ENCODE data around the gene SLC6A6. TPM values are rescaled to one million over a fixed set of nuclear protein-coding genes. Genes with fewer than 3 reads are reported as not detected.
A peak's percentile ranks its signal among the peaks of the same experiment; 100 is the strongest.

The SLC6A6 gene
- total RNA-seq, 1 donor from 2014 or later = 5.7 TPM

- Histone ChIP-seq H3K36me3 (ENCODE audit: control insufficient read depth in 3 of 3, insufficient read depth in 3 of 3, low read length in 3 of 3) (peaks cover 39 to 66% (median 43%) of the 10 kb centered on the region in 3 donors), H3K27me3 (ENCODE audit: control insufficient read depth in 3 of 3, insufficient read depth in 3 of 3, low read length in 3 of 3) (no peaks in the 10 kb centered on the region), H3K9me3 (ENCODE audit: control insufficient read depth in 3 of 3, low read length in 3 of 3) (no peaks in the 10 kb centered on the region), H3K4me1 (ENCODE audit: control insufficient read depth in 3 of 3, insufficient read depth in 3 of 3, low read length in 3 of 3) (peaks cover 3 to 12% (median 7%) of the 10 kb centered on the region in 3 donors), H3K27ac (ENCODE audit: low read depth, low read length) (no peak overlapping the region), H3K9ac (ENCODE audit: low read depth in 1 of 3, low read length in 3 of 3) (no peak overlapping the region), H3K4me3 (ENCODE audit: low read length in 3 of 3) (no peak overlapping the region)
Observed at GRCh38 chr3:14508505-14508819, 106.1 kb downstream of the SLC6A6 start.

- H3K36me3 ChIP-seq (ENCODE audit: control insufficient read depth in 3 of 3, insufficient read depth in 3 of 3, low read length in 3 of 3) = peaks cover 44 to 65% (median 44%) of the 10 kb centered on the region in 3 donors
- H3K4me3 ChIP-seq (ENCODE audit: low read length in 3 of 3) = no peak overlapping the region
- peaks cover 3 to 12% (median 7%) of the 10 kb centered on the region in 3 donors for H3K4me1 ChIP-seq (ENCODE audit: control insufficient read depth in 3 of 3, insufficient read depth in 3 of 3, low read length in 3 of 3)
- H3K27ac ChIP-seq (ENCODE audit: low read depth, low read length) = peak overlapping the region; percentile 44
- H3K9me3 ChIP-seq (ENCODE audit: control insufficient read depth in 3 of 3, low read length in 3 of 3) = no peaks in the 10 kb centered on the region
- no peak overlapping the region for H3K9ac ChIP-seq (ENCODE audit: low read depth in 1 of 3, low read length in 3 of 3)
- no peaks in the 10 kb centered on the region for H3K27me3 ChIP-seq (ENCODE audit: control insufficient read depth in 3 of 3, insufficient read depth in 3 of 3, low read length in 3 of 3)
Observed at GRCh38 chr3:14508966-14509795, 106.8 kb downstream of the SLC6A6 start.

GRCh38 chr3:14509796-14510100, 107.3 kb downstream of the SLC6A6 start:
- H3K4me3 ChIP-seq (ENCODE audit: low read length in 3 of 3) = no peak overlapping the region
- H3K27ac ChIP-seq (ENCODE audit: low read depth, low read length) = no peak overlapping the region
- no peak overlapping the region for H3K9ac ChIP-seq (ENCODE audit: low read depth in 1 of 3, low read length in 3 of 3)
- H3K4me1 ChIP-seq (ENCODE audit: control insufficient read depth in 3 of 3, insufficient read depth in 3 of 3, low read length in 3 of 3) = peaks cover 3 to 12% (median 7%) of the 10 kb centered on the region in 3 donors
- H3K36me3 ChIP-seq (ENCODE audit: control insufficient read depth in 3 of 3, insufficient read depth in 3 of 3, low read length in 3 of 3) = peaks cover 43 to 66% (median 44%) of the 10 kb centered on the region in 3 donors
- no peaks in the 10 kb centered on the region for H3K27me3 ChIP-seq (ENCODE audit: control insufficient read depth in 3 of 3, insufficient read depth in 3 of 3, low read length in 3 of 3)
- H3K9me3 ChIP-seq (ENCODE audit: control insufficient read depth in 3 of 3, low read length in 3 of 3) = no peaks in the 10 kb centered on the region

- no peak overlapping the region for H3K4me3 ChIP-seq (ENCODE audit: low read length in 3 of 3)
- no peaks in the 10 kb centered on the region for H3K27me3 ChIP-seq (ENCODE audit: control insufficient read depth in 3 of 3, insufficient read depth in 3 of 3, low read length in 3 of 3)
- H3K27ac ChIP-seq (ENCODE audit: low read depth, low read length) = no peak overlapping the region
- H3K36me3 ChIP-seq (ENCODE audit: control insufficient read depth in 3 of 3, insufficient read depth in 3 of 3, low read length in 3 of 3) = peaks cover 32 to 60% (median 41%) of the 10 kb centered on the region in 3 donors
- H3K9me3 ChIP-seq (ENCODE audit: control insufficient read depth in 3 of 3, low read length in 3 of 3) = no peaks in the 10 kb centered on the region
- H3K9ac ChIP-seq (ENCODE audit: low read depth in 1 of 3, low read length in 3 of 3) = peak overlapping the region in 1 of 3 donors; percentile 40
- H3K4me1 ChIP-seq (ENCODE audit: control insufficient read depth in 3 of 3, insufficient read depth in 3 of 3, low read length in 3 of 3) = peaks cover 3 to 12% (median 7%) of the 10 kb centered on the region in 3 donors
Observed at GRCh38 chr3:14510838-14511622, 108.6 kb downstream of the SLC6A6 start.

- H3K27ac ChIP-seq (ENCODE audit: low read depth, low read length) = peak overlapping the region; percentile 2
- no peak overlapping the region for H3K4me3 ChIP-seq (ENCODE audit: low read length in 3 of 3)
- H3K9ac ChIP-seq (ENCODE audit: low read depth in 1 of 3, low read length in 3 of 3) = peak overlapping the region in 1 of 3 donors; percentile 40
- H3K4me1 ChIP-seq (ENCODE audit: control insufficient read depth in 3 of 3, insufficient read depth in 3 of 3, low read length in 3 of 3) = peaks cover 3 to 12% (median 7%) of the 10 kb centered on the region in 3 donors
- H3K27me3 ChIP-seq (ENCODE audit: control insufficient read depth in 3 of 3, insufficient read depth in 3 of 3, low read length in 3 of 3) = no peaks in the 10 kb centered on the region
- H3K9me3 ChIP-seq (ENCODE audit: control insufficient read depth in 3 of 3, low read length in 3 of 3) = no peaks in the 10 kb centered on the region
- H3K36me3 ChIP-seq (ENCODE audit: control insufficient read depth in 3 of 3, insufficient read depth in 3 of 3, low read length in 3 of 3) = peaks cover 30 to 60% (median 40%) of the 10 kb centered on the region in 3 donors
Observed at GRCh38 chr3:14511623-14512280, 109.3 kb downstream of the SLC6A6 start.

GRCh38 chr3:14512281-14512941, 110.0 kb downstream of the SLC6A6 start:
- Histone ChIP-seq H3K9me3 (ENCODE audit: control insufficient read depth in 3 of 3, low read length in 3 of 3) (no peaks in the 10 kb centered on the region), H3K27me3 (ENCODE audit: control insufficient read depth in 3 of 3, insufficient read depth in 3 of 3, low read length in 3 of 3) (no peaks in the 10 kb centered on the region), H3K9ac (ENCODE audit: low read depth in 1 of 3, low read length in 3 of 3) (peak overlapping the region in 1 of 3 donors; percentile 9), H3K4me1 (ENCODE audit: control insufficient read depth in 3 of 3, insufficient read depth in 3 of 3, low read length in 3 of 3) (peaks cover 3 to 12% (median 7%) of the 10 kb centered on the region in 3 donors), H3K36me3 (ENCODE audit: control insufficient read depth in 3 of 3, insufficient read depth in 3 of 3, low read length in 3 of 3) (peaks cover 29 to 60% (median 40%) of the 10 kb centered on the region in 3 donors), H3K27ac (ENCODE audit: low read depth, low read length) (peak overlapping the region; percentile 2), H3K4me3 (ENCODE audit: low read length in 3 of 3) (no peak overlapping the region)

GRCh38 chr3:14512942-14513327, 110.5 kb downstream of the SLC6A6 start:
- Histone ChIP-seq H3K9me3 (ENCODE audit: control insufficient read depth in 3 of 3, low read length in 3 of 3) (no peaks in the 10 kb centered on the region), H3K27me3 (ENCODE audit: control insufficient read depth in 3 of 3, insufficient read depth in 3 of 3, low read length in 3 of 3) (no peaks in the 10 kb centered on the region), H3K4me3 (ENCODE audit: low read length in 3 of 3) (no peak overlapping the region), H3K4me1 (ENCODE audit: control insufficient read depth in 3 of 3, insufficient read depth in 3 of 3, low read length in 3 of 3) (peaks cover 7 to 12% (median 8%) of the 10 kb centered on the region in 3 donors), H3K36me3 (ENCODE audit: control insufficient read depth in 3 of 3, insufficient read depth in 3 of 3, low read length in 3 of 3) (peaks cover 31 to 63% (median 45%) of the 10 kb centered on the region in 3 donors), H3K27ac (ENCODE audit: low read depth, low read length) (no peak overlapping the region), H3K9ac (ENCODE audit: low read depth in 1 of 3, low read length in 3 of 3) (peak overlapping the region in 1 of 3 donors; percentile 8)

- Histone ChIP-seq H3K9me3 (ENCODE audit: control insufficient read depth in 3 of 3, low read length in 3 of 3) (no peaks in the 10 kb centered on the region), H3K4me1 (ENCODE audit: control insufficient read depth in 3 of 3, insufficient read depth in 3 of 3, low read length in 3 of 3) (peaks cover 10 to 14% (median 12%) of the 10 kb centered on the region in 3 donors), H3K36me3 (ENCODE audit: control insufficient read depth in 3 of 3, insufficient read depth in 3 of 3, low read length in 3 of 3) (peaks cover 34 to 68% (median 51%) of the 10 kb centered on the region in 3 donors), H3K27me3 (ENCODE audit: control insufficient read depth in 3 of 3, insufficient read depth in 3 of 3, low read length in 3 of 3) (no peaks in the 10 kb centered on the region), H3K4me3 (ENCODE audit: low read length in 3 of 3) (no peak overlapping the region), H3K27ac (ENCODE audit: low read depth, low read length) (no peak overlapping the region), H3K9ac (ENCODE audit: low read depth in 1 of 3, low read length in 3 of 3) (peak overlapping the region in 1 of 3 donors; percentile 25)
Observed at GRCh38 chr3:14513566-14514322, 111.3 kb downstream of the SLC6A6 start.

- Histone ChIP-seq H3K9ac (ENCODE audit: low read depth in 1 of 3, low read length in 3 of 3) (no peak overlapping the region), H3K4me1 (ENCODE audit: control insufficient read depth in 3 of 3, insufficient read depth in 3 of 3, low read length in 3 of 3) (peaks cover 7 to 14% (median 13%) of the 10 kb centered on the region in 3 donors), H3K27me3 (ENCODE audit: control insufficient read depth in 3 of 3, insufficient read depth in 3 of 3, low read length in 3 of 3) (no peaks in the 10 kb centered on the region), H3K9me3 (ENCODE audit: control insufficient read depth in 3 of 3, low read length in 3 of 3) (no peaks in the 10 kb centered on the region), H3K4me3 (ENCODE audit: low read length in 3 of 3) (no peak overlapping the region), H3K36me3 (ENCODE audit: control insufficient read depth in 3 of 3, insufficient read depth in 3 of 3, low read length in 3 of 3) (peaks cover 34 to 72% (median 57%) of the 10 kb centered on the region in 3 donors), H3K27ac (ENCODE audit: low read depth, low read length) (no peak overlapping the region)
Observed at GRCh38 chr3:14514323-14514720, 111.9 kb downstream of the SLC6A6 start.

Measured in skeletal muscle tissue (tissue), 4 donors.